Measurements from ENCODE around the gene CDH13.

GRCh38 chr16:83603723-83604570 is 977.2 kb downstream of the CDH13 start:
- TF ChIP-seq CREB5 (CRISPR knock-in tag; IDR thresholded peaks at IDR 0.05; ENCODE audit: low read depth) (no peak), ZFP3 (CRISPR knock-in tag; IDR thresholded peaks at IDR 0.05) (no peak), PPARA (CRISPR knock-in tag; IDR thresholded peaks at IDR 0.05; ENCODE audit: borderline replicate concordance) (no peak), TOX (CRISPR knock-in tag; IDR thresholded peaks at IDR 0.05; ENCODE audit: borderline replicate concordance) (no peak), ARNTL (CRISPR knock-in tag; IDR thresholded peaks at IDR 0.05; ENCODE audit: borderline replicate concordance, low read depth) (no peak), ZNF8 (CRISPR knock-in tag; IDR thresholded peaks at IDR 0.05) (no peak), PATZ1 (CRISPR knock-in tag; IDR thresholded peaks at IDR 0.05; ENCODE audit: borderline replicate concordance) (no peak), ZFP30 (CRISPR knock-in tag; IDR thresholded peaks at IDR 0.05) (no peak), ESRRG (CRISPR knock-in tag; IDR thresholded peaks at IDR 0.05) (no peak), RARB (CRISPR knock-in tag; IDR thresholded peaks at IDR 0.05) (no peak), OSR1 (CRISPR knock-in tag; IDR thresholded peaks at IDR 0.05) (no peak), GLIS3 (CRISPR knock-in tag; IDR thresholded peaks at IDR 0.05) (no peak)

All from SK-N-SH treated with all-trans-retinoic acid at 6 μM for 48 hours (cell line).